Measurements from ENCODE around the gene DPEP2NB. TPM values are rescaled to one million over a fixed set of nuclear protein-coding genes. Genes with fewer than 3 reads are reported as not detected.

DPEP2NB gene
- total RNA-seq, 1 experiment from 2014 or later, result not detected

- Histone ChIP-seq H2BK15ac (ENCODE audit: low read depth, low read length) (no peak overlapping the region), H4K5ac (ENCODE audit: insufficient read length, low read depth, low read length) (peak overlapping the region; percentile 45), H3T11ph (ENCODE audit: low read length) (no peak overlapping the region), H2AK5ac (ENCODE audit: insufficient read length, low read length) (no peak overlapping the region), H4K8ac (replicated peaks; ENCODE audit: insufficient read length, low read depth, low read length) (no peak overlapping the region), H2BK5ac (ENCODE audit: insufficient read length, low read length) (no peak overlapping the region), H3K27ac (ENCODE audit: insufficient read length, low read depth, low read length) (no peak overlapping the region), H3K56ac (ENCODE audit: insufficient read length, low read depth, low read length) (no peak overlapping the region), H4K91ac (ENCODE audit: insufficient read length, low read depth, low read length) (peak overlapping the region; percentile 1), H3K4me2 (ENCODE audit: insufficient read depth, insufficient read length, low read length) (peak overlapping the region; percentile 82), H2BK120ac (ENCODE audit: low read depth, low read length, poor library complexity, severe bottlenecking) (no peak overlapping the region), H3K79me1 (ENCODE audit: insufficient read depth, low read depth, low read length, poor library complexity, severe bottlenecking) (peaks cover 4% of the 10 kb centered on the region), H2AFZ (ENCODE audit: low read length) (no peak overlapping the region), H3K23ac (ENCODE audit: insufficient read length, low read depth, low read length) (no peak overlapping the region), H3K79me2 (ENCODE audit: insufficient read depth, low read length) (peaks cover 8% of the 10 kb centered on the region; the same call in 1 of the 2 replicates), H2BK20ac (ENCODE audit: low read depth, low read length, poor library complexity, severe bottlenecking) (no peak overlapping the region), H3K14ac (ENCODE audit: insufficient read depth, low read length) (peak overlapping the region; percentile 91), H3K9ac (ENCODE audit: extremely low read depth, insufficient read length, low read length) (peak overlapping the region; percentile 93), H2BK12ac (ENCODE audit: insufficient read length, low read depth, low read length) (no peak overlapping the region), H3K4ac (ENCODE audit: low read depth, low read length) (peak overlapping the region; percentile 38; the same call in 1 of the 2 replicates), H3K23me2 (ENCODE audit: insufficient read length, low read depth, low read length, poor library complexity, severe bottlenecking) (peaks cover 5% of the 10 kb centered on the region), H3K18ac (ENCODE audit: insufficient read length, low read depth, low read length) (peak overlapping the region; percentile 0), H4K20me1 (ENCODE audit: control insufficient read depth, insufficient read depth, insufficient read length) (no peaks in the 10 kb centered on the region), H3K4me1 (ENCODE audit: insufficient read depth, low read length) (peaks cover 4% of the 10 kb centered on the region; the same call in 1 of the 2 replicates), H3K27me3 (ENCODE audit: insufficient read depth, low read length) (no peaks in the 10 kb centered on the region), H3K9me3 (ENCODE audit: control insufficient read depth, low read depth, low read length) (no peaks in the 10 kb centered on the region)
- DNase-seq, result no peak
- H3K27ac Mint-ChIP-seq, result peak overlapping the region; percentile 74 to 100 (median 99); a peak in 5 of 7 replicates
- TF ChIP-seq CTCF (conservative IDR thresholded peaks at IDR 0.05), result no peak
- peaks cover 9 to 30% (median 23%) of the 10 kb centered on the region in 3 experiments for H3K36me3 Mint-ChIP-seq (ENCODE audit: insufficient read depth in 1 of 3, low read depth in 3 of 3)
- no peaks in the 10 kb centered on the region; a peak in 1 of 5 replicates for H3K9me3 Mint-ChIP-seq
- H3K27me3 Mint-ChIP-seq (ENCODE audit: low read depth), result no peaks in the 10 kb centered on the region; the same call in 1 of the 2 replicates
- no CpG with 5 or more reads among the region's 19 CpGs for WGBS (ENCODE audit: extremely low coverage, insufficient read length, low lambda C conversion rate)
- H3K4me3 Mint-ChIP-seq, result peak overlapping the region; percentile 95 to 100
- peaks cover 6 to 17% of the 10 kb centered on the region in 2 experiments for H3K4me1 Mint-ChIP-seq
Observed at GRCh38 chr16:68022278-68022727, 6.6 kb upstream of the DPEP2NB start.
